K562 (cell line): ENCODE data around the gene A2ML1. TPM values are rescaled to one million over a fixed set of nuclear protein-coding genes. Genes with fewer than 3 reads are reported as not detected.

Experiments used
- ATAC-seq: fragments of 200-7000 bp; cut with Tn5 transposase; 3 replicates; pipeline ENCODE4 v1.9.1; 2020; ENCODE audit warnings: moderate library complexity
- BruUV-seq: library from RNA; stranded (reverse); fragments of 400-500 nt; replicated peaks from 2 replicates; lab custom pipeline; 2021; lab: Mats Ljungman, UMichigan
- CTCF ChIA-PET: fragments of 300-600 bp; formaldehyde crosslinking; extraction: SDS; loops from one replicate; lab custom pipeline; 2021; ENCODE audit warnings: low intra/inter-chr PET ratio; lab: Yijun Ruan, JAX
- POLR2A ChIA-PET: fragments of 300-600, 350-650 bp; sonication (Branson Sonifier 250); formaldehyde crosslinking; extraction: SDS; loops from one replicate; lab custom pipeline; 2021; ENCODE audit warnings: antibody characterized with exemption, inconsistent platforms; lab: Yijun Ruan, JAX
- DNase-seq, 4 experiments: peaks; one replicate each; pipeline versions ENCODE4 v3.0.0 to v3.0.0-alpha.2; 2011 to 2018; ENCODE audit warnings: low spot score in 3 of 4, mixed read lengths in 3 of 4; ENCODE audit errors: extremely low read depth in 1 of 4
- FAIRE-seq: peaks from 2 replicates; lab custom pipeline; 2011; peaks lifted over from hg19 to GRCh38; lab: Jason Lieb, UNC
- H2AFZ ChIP-seq: 2 replicates; pipeline ENCODE4 v1.6.0; 2011; ENCODE audit warnings: low read depth, low read length, control low read depth, inconsistent platforms
- H3K27ac ChIP-seq: fragments of 200-600 bp; 3 replicates; pipeline ENCODE4 v1.8.0; 2011; ENCODE audit warnings: low read depth, mild to moderate bottlenecking, control low read depth, inconsistent platforms, low read length, moderate library complexity, mixed read lengths; ENCODE audit errors: extremely low read depth
- H3K27me3 ChIP-seq, 2 experiments: fragments of 300-600 bp in 1 of 2; 2 replicates in 1 of 2; 3 replicates in 1 of 2; pipeline versions ENCODE4 v1.6.0 to v1.8.0; 2011; ENCODE audit warnings: inconsistent platforms in 2 of 2, low read length in 2 of 2, mild to moderate bottlenecking in 1 of 2, mixed read lengths in 1 of 2, moderate library complexity in 1 of 2; ENCODE audit not compliant: control insufficient read depth in 2 of 2, insufficient read depth in 2 of 2
- H3K36me3 ChIP-seq: fragments of 300-600 bp; 3 replicates; pipeline ENCODE4 v1.8.0; 2011; ENCODE audit warnings: mild to moderate bottlenecking, low read length, inconsistent platforms; ENCODE audit not compliant: control insufficient read depth, insufficient read depth
- H3K4me1 ChIP-seq, 2 experiments: fragments of 200-600 bp in 1 of 2; replicated peaks in 1 of 2; 2 replicates in 1 of 2; 3 replicates in 1 of 2; pipeline versions ENCODE4 v1.5.1 to v1.8.0; 2011; ENCODE audit warnings: inconsistent platforms in 2 of 2, low read length in 2 of 2, mild to moderate bottlenecking in 1 of 2, mixed read lengths in 1 of 2, moderate library complexity in 1 of 2; ENCODE audit not compliant: control insufficient read depth in 2 of 2, insufficient read depth in 2 of 2
- H3K4me2 ChIP-seq: 2 replicates; pipeline ENCODE4 v1.6.1; 2011; ENCODE audit warnings: low read length, control low read depth, inconsistent platforms, mixed read lengths; ENCODE audit not compliant: insufficient read depth
- H3K4me3 ChIP-seq: fragments of 200-600 bp; sonication (generic), shearing (Covaris generic); 2 replicates; pipeline ENCODE4 v1.5.1; 2016; ENCODE audit warnings: control low read depth, inconsistent platforms
- H3K79me2 ChIP-seq: fragments of 200-600 bp; 3 replicates; pipeline ENCODE4 v1.8.0; 2011; ENCODE audit warnings: low read length, inconsistent platforms; ENCODE audit not compliant: control insufficient read depth, insufficient read depth
- H3K9ac ChIP-seq, 2 experiments: 2 replicates each; pipeline versions ENCODE4 v1.6.0 to v1.6.1; 2011; ENCODE audit warnings: low read depth in 2 of 2, low read length in 2 of 2, control low read depth in 1 of 2, inconsistent platforms in 1 of 2, mild to moderate bottlenecking in 1 of 2, mixed read lengths in 1 of 2; ENCODE audit not compliant: insufficient read depth in 1 of 2
- H3K9me1 ChIP-seq: one replicate; pipeline ENCODE4 v1.6.0; 2011; ENCODE audit warnings: inconsistent platforms, mild to moderate bottlenecking, low read length, moderate library complexity; ENCODE audit not compliant: control insufficient read depth, insufficient read depth
- H3K9me3 ChIP-seq: replicated peaks from 2 replicates; pipeline ENCODE4 v1.5.1; 2011; ENCODE audit warnings: low read depth, low read length, inconsistent platforms; ENCODE audit not compliant: control insufficient read depth, insufficient read depth
- H4K20me1 ChIP-seq: replicated peaks from 2 replicates; pipeline ENCODE4 v1.6.1; 2011; ENCODE audit warnings: low read length, inconsistent platforms, mixed read lengths; ENCODE audit not compliant: control insufficient read depth, insufficient read depth
- CBFA2T2 ChIP-seq: fragments of 450-650 bp; conservative IDR thresholded peaks from 2 replicates; pipeline ENCODE4 v1.6.1; 2017; ENCODE audit warnings: mild to moderate bottlenecking
- CREBBP ChIP-seq: IDR thresholded peaks from one replicate; pipeline ENCODE4 v1.6.1; 2012; ENCODE audit warnings: low read depth, mild to moderate bottlenecking, control low read depth, inconsistent platforms, low read length
- KHSRP ChIP-seq: fragments of 450-650 bp; IDR thresholded peaks from 2 replicates; pipeline ENCODE4 v1.6.1; 2017
- MAZ ChIP-seq, 2 experiments: fragments of 450-650 bp in 1 of 2; sonication (generic) in 1 of 2; formaldehyde crosslinking; IDR thresholded peaks in 1 of 2; conservative IDR thresholded peaks in 1 of 2; 2 replicates each; pipeline versions ENCODE4 v1.4.0 to v1.5.0; 2020; ENCODE audit warnings: mild to moderate bottlenecking in 1 of 2, missing genetic modification reagents in 1 of 2
- MYC ChIP-seq, 2 experiments: fragments of 250-450 bp in 1 of 2; sonication (Bioruptor Pico) in 1 of 2; IDR thresholded peaks; 2 replicates each; pipeline versions ENCODE4 v1.5.1 to v1.6.1; 2012 to 2021; ENCODE audit warnings: low read depth in 2 of 2, borderline replicate concordance in 1 of 2, improper control_type of control experiment in 1 of 2, low read length in 1 of 2, mild to moderate bottlenecking in 1 of 2, moderate library complexity in 1 of 2
- NR2C1 ChIP-seq, 2 experiments: fragments of 450-650 bp; IDR thresholded peaks; 2 replicates each; pipeline ENCODE4 v1.6.1; 2017; ENCODE audit warnings: mild to moderate bottlenecking in 2 of 2, antibody characterized with exemption in 1 of 2, inconsistent platforms in 1 of 2, missing compliant biosample characterization in 1 of 2, missing genetic modification characterization in 1 of 2
- TAF1 ChIP-seq: IDR thresholded peaks from 2 replicates; pipeline ENCODE4 v1.6.1; 2011; ENCODE audit warnings: mild to moderate bottlenecking, low read length, moderate library complexity; ENCODE audit not compliant: insufficient read depth, control insufficient read depth, severe bottlenecking; ENCODE audit errors: extremely low read depth
- WGBS: fragments of 100-300 bp; shearing (Covaris generic); methylation state at CpG from one replicate; pipeline ENCODE4 v1.1.6; 2016; ENCODE audit warnings: low coverage, mixed read lengths; ENCODE audit not compliant: insufficient coverage; ENCODE audit errors: missing lambda C conversion rate; 5-methylcytosine and 5-hydroxymethylcytosine counted together
- in situ Hi-C: fragments of 300-500 bp; cut with MboI; formaldehyde crosslinking; loops from 4 replicates; pipeline ENCODE4 v1.15.0; 2018; ENCODE audit warnings: inconsistent platforms, mixed read lengths
- intact Hi-C: fragments of 100-400 bp; cut with micrococcal nuclease; formaldehyde crosslinking; loops from 2 replicates; pipeline ENCODE4 v1.14.2; 2022
- polyA plus RNA-seq, 8 experiments: library from polyadenylated mRNA; depleted of rRNA in 4 of 8; stranded (reverse) in 5 of 8; unstranded in 3 of 8; fragments of >200 nt; fragmentation: Nextera tagmentation in 2 of 8; fragmentation: Illumina TruSeq in 1 of 8; extraction: Ambion mirVana in 2 of 8; extraction: Trizol in 1 of 8; gene quantifications; 2 replicates each; pipeline versions ENCODE4 v1.2.1 to v1.2.3, GENCODE V29; 2011 to 2014; ENCODE audit warnings: inconsistent platforms in 1 of 8, missing spikeins in 1 of 8
- total RNA-seq, 7 experiments: library from RNA; depleted of rRNA in 6 of 7; stranded (reverse); fragments of >200 nt in 6 of 7; fragmentation: Illumina TruSeq in 2 of 7; extraction: Trizol in 2 of 7; gene quantifications; 2 replicates each; pipeline versions ENCODE4 v1.2.1 to v1.2.3, GENCODE V29; 2011 to 2021; ENCODE audit warnings: low replicate concordance in 1 of 7
- TF ChIP-seq, protein P1 (sequence below), 2 experiments: fragments of 450-650 bp; IDR thresholded peaks; 2 replicates each; pipeline ENCODE4 v1.6.1; 2018; ENCODE audit warnings: mild to moderate bottlenecking in 2 of 2, low read depth in 1 of 2; ENCODE audit not compliant: partially characterized antibody in 2 of 2
- TF ChIP-seq, protein P2 (sequence below): sonication (generic); formaldehyde crosslinking; IDR thresholded peaks from 2 replicates; pipeline ENCODE4 v1.8.0; 2022; ENCODE audit warnings: missing genetic modification reagents, mild to moderate bottlenecking, borderline replicate concordance

Gene A2ML1
- total and polyA plus RNA-seq, 9 of the 15 experiments (the other 6 are each of a cell fraction or from before 2014, with no cell fraction given) = 0.04 to 0.47 (median 0.13) TPM

DNA sequence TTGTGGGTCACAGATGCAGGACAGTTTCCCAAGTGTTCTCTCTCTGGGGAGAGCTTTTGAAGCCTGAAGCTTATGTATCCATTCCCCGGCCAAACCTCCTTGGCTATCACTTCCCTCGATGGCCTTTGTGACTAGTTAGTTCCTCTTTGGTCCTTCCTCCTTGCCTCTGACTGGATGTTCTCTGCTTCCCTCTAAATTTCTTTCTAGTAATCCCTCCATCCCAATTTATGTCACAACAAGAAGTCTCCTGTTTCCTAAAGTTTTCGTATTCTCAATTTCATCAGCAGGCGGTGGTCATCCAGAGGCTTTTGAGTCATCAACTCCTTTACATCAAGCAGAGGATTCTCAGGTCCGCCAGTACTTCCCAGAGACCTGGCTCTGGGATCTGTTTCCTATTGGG lies 27.5 kb downstream of the A2ML1 start:
- POLR2A ChIA-PET = interaction anchor here (1.1 kb wide), 1 partner anchor 11 kb away, joined by 3 read pairs; no protein-coding TSS in a partner anchor

DNA sequence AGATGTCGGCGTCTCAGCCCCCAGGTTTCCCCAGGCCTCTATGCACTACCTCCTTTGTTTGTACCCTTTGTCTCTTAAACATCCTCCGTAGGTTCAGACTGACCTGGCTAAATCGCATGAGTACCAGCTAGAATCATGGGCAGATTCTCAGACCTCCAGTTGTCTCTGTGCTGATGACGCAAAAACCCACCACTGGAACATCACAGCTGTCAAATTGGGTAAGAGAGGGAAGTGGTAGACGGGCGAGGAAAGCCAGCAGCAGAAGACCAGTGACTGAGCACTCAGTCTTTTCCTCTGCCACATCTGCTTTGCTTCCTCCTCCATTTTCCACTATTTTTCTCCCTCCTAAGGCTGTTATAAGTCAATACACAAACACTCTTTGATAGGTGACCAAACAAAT lies 29.7 kb downstream of the A2ML1 start:
- no peaks in the 10 kb centered on the region for H3K36me3 ChIP-seq
- peaks cover 0 to 4% of the 10 kb centered on the region in 2 experiments; a peak in 2 of 5 replicates for H3K4me1 ChIP-seq
- no peak overlapping the region for H2AFZ ChIP-seq
- DNase-seq (no peak), ATAC-seq (no peak), FAIRE-seq (no peak)
- no TSS peak for BruUV-seq
- CTCF ChIA-PET = no interaction called here
- no peaks in the 10 kb centered on the region for H3K9me3 ChIP-seq
- no peak overlapping the region for H3K4me2 ChIP-seq
- H3K4me3 ChIP-seq = no peak overlapping the region
- in situ Hi-C loops (no loop called here), intact Hi-C loops (no loop called here)
- H3K9me1 ChIP-seq = no peaks in the 10 kb centered on the region
- no peaks in the 10 kb centered on the region for H3K27me3 ChIP-seq
- 49% methylated on average over 5 of the region's 7 CpGs for WGBS
- no peaks in the 10 kb centered on the region for H4K20me1 ChIP-seq
- no peaks in the 10 kb centered on the region for H3K79me2 ChIP-seq
- no peak overlapping the region for H3K27ac ChIP-seq
- no peak overlapping the region for H3K9ac ChIP-seq
- POLR2A ChIA-PET = no interaction called here
- TF ChIP-seq NR2C1 (IDR thresholded peaks at IDR 0.05) (no peak), NR2C1 (tag; IDR thresholded peaks at IDR 0.05) (no peak), KHSRP (no peak), CBFA2T2 (no peak), TAF1 (no peak), MAZ (CRISPR knock-in tag; conservative IDR thresholded peaks at IDR 0.05 in 1 of 2, IDR thresholded peaks at IDR 0.05 in 1 of 2) (no peak)
- TF ChIP-seq, protein P1, sequence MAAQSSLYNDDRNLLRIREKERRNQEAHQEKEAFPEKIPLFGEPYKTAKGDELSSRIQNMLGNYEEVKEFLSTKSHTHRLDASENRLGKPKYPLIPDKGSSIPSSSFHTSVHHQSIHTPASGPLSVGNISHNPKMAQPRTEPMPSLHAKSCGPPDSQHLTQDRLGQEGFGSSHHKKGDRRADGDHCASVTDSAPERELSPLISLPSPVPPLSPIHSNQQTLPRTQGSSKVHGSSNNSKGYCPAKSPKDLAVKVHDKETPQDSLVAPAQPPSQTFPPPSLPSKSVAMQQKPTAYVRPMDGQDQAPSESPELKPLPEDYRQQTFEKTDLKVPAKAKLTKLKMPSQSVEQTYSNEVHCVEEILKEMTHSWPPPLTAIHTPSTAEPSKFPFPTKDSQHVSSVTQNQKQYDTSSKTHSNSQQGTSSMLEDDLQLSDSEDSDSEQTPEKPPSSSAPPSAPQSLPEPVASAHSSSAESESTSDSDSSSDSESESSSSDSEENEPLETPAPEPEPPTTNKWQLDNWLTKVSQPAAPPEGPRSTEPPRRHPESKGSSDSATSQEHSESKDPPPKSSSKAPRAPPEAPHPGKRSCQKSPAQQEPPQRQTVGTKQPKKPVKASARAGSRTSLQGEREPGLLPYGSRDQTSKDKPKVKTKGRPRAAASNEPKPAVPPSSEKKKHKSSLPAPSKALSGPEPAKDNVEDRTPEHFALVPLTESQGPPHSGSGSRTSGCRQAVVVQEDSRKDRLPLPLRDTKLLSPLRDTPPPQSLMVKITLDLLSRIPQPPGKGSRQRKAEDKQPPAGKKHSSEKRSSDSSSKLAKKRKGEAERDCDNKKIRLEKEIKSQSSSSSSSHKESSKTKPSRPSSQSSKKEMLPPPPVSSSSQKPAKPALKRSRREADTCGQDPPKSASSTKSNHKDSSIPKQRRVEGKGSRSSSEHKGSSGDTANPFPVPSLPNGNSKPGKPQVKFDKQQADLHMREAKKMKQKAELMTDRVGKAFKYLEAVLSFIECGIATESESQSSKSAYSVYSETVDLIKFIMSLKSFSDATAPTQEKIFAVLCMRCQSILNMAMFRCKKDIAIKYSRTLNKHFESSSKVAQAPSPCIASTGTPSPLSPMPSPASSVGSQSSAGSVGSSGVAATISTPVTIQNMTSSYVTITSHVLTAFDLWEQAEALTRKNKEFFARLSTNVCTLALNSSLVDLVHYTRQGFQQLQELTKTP (IDR thresholded peaks at IDR 0.05; ENCODE audit: low read depth in 1 of 2, partially characterized antibody in 2 of 2) = no peak
- TF ChIP-seq, protein P2, sequence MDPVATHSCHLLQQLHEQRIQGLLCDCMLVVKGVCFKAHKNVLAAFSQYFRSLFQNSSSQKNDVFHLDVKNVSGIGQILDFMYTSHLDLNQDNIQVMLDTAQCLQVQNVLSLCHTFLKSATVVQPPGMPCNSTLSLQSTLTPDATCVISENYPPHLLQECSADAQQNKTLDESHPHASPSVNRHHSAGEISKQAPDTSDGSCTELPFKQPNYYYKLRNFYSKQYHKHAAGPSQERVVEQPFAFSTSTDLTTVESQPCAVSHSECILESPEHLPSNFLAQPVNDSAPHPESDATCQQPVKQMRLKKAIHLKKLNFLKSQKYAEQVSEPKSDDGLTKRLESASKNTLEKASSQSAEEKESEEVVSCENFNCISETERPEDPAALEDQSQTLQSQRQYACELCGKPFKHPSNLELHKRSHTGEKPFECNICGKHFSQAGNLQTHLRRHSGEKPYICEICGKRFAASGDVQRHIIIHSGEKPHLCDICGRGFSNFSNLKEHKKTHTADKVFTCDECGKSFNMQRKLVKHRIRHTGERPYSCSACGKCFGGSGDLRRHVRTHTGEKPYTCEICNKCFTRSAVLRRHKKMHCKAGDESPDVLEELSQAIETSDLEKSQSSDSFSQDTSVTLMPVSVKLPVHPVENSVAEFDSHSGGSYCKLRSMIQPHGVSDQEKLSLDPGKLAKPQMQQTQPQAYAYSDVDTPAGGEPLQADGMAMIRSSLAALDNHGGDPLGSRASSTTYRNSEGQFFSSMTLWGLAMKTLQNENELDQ (CRISPR knock-in tag) = no peak

More for the DNA sequence above, 27.5 kb downstream of the A2ML1 start:
- BruUV-seq = no TSS peak
- Histone ChIP-seq H4K20me1 (no peaks in the 10 kb centered on the region), H3K9me1 (no peaks in the 10 kb centered on the region), H3K27ac (no peak overlapping the region), H3K9ac (no peak overlapping the region), H3K36me3 (no peaks in the 10 kb centered on the region), H2AFZ (peak overlapping the region; percentile 40; the same call in 1 of the 2 replicates), H3K27me3 (no peaks in the 10 kb centered on the region), H3K4me1 (peaks cover 3% of the 10 kb centered on the region in 2 experiments; a peak in 2 of 5 replicates), H3K4me2 (no peak overlapping the region), H3K4me3 (no peak overlapping the region), H3K79me2 (no peaks in the 10 kb centered on the region), H3K9me3 (no peaks in the 10 kb centered on the region)
- no peak for ATAC-seq
- in situ Hi-C loops (no loop called here), intact Hi-C loops (no loop called here)
- FAIRE-seq = no peak
- TF ChIP-seq MYC (IDR thresholded peaks at IDR 0.05; ENCODE audit: low read depth, low read length) (no peak), MYC (CRISPR knock-in tag; IDR thresholded peaks at IDR 0.05; ENCODE audit: borderline replicate concordance, low read depth) (no peak), CREBBP (no peak)
- CTCF ChIA-PET = no interaction called here
- no peak for DNase-seq
- 48% methylated on average over 5 of the region's 5 CpGs for WGBS
